Right lobe of liver (tissue), 6 donors: ENCODE results near the gene LEMD1. TPM values are rescaled to one million over a fixed set of nuclear protein-coding genes. Genes with fewer than 3 reads are reported as not detected.

Experiments
- ATAC-seq, 4 donors: fragments of 200-7000 bp; cut with Tn5 transposase; one replicate each; pipeline ENCODE4 v1.9.1; 2020; ENCODE audit warnings: mild to moderate bottlenecking in 4 of 4, moderate library complexity in 4 of 4
- DNase-seq, 3 donors: peaks; one replicate each; pipeline ENCODE4 v3.0.0-alpha.2; 2020
- H3K27ac ChIP-seq, 3 donors: fragments of 200-600 bp; one replicate each; pipeline ENCODE4 v1.8.0; 2022
- H3K27me3 ChIP-seq, 2 donors: fragments of 200-600 bp; one replicate each; pipeline ENCODE4 v1.8.0; 2022
- H3K36me3 ChIP-seq, 4 donors: fragments of 200-600 bp; sonication (generic) in 1 of 4; one replicate each; pipeline versions ENCODE4 v1.5.1 to v1.8.0; 2017 to 2022; ENCODE audit warnings: control low read depth in 1 of 4
- H3K4me1 ChIP-seq, 4 donors: fragments of 200-600 bp; sonication (generic) in 1 of 4; one replicate each; pipeline versions ENCODE4 v1.5.1 to v1.8.0; 2017 to 2022; ENCODE audit warnings: control low read depth in 1 of 4
- H3K4me3 ChIP-seq, 3 donors: fragments of 200-600 bp; one replicate each; pipeline ENCODE4 v1.8.0; 2022
- H3K9me3 ChIP-seq, 4 donors: fragments of 200-600 bp; sonication (generic) in 1 of 4; one replicate each; pipeline versions ENCODE4 v1.5.1 to v1.8.0; 2017 to 2022; ENCODE audit warnings: control low read depth in 1 of 4
- CTCF ChIP-seq, 4 donors: fragments of 200-600 bp in 3 of 4; fragments of 450-650 bp in 1 of 4; IDR thresholded peaks; one replicate each; pipeline versions ENCODE4 v1.5.1 to v1.8.0; 2016 to 2022; ENCODE audit warnings: antibody characterized with exemption in 4 of 4, mild to moderate bottlenecking in 2 of 4
- POLR2A ChIP-seq: fragments of 450-650 bp; IDR thresholded peaks from one replicate; pipeline ENCODE4 v1.6.1; 2017; ENCODE audit warnings: antibody characterized with exemption, mild to moderate bottlenecking
- WGBS: methylation state at CpG from one replicate; pipeline ENCODE4 v1.1.6; 2018; ENCODE audit warnings: low coverage, low lambda C conversion rate; ENCODE audit not compliant: insufficient coverage; ENCODE audit errors: missing lambda C conversion rate; 5-methylcytosine and 5-hydroxymethylcytosine counted together
- intact Hi-C, 2 donors: fragments of 100-400 bp; cut with DNase I; formaldehyde crosslinking; loops; one replicate each; pipeline versions ENCODE4 v1.11.2 to v1.14.1; 2022
- total RNA-seq, 6 experiments: library from RNA; depleted of rRNA in 2 of 6; stranded (reverse); fragments of >200 nt in 2 of 6; fragmentation: NEBNext Ultra II Directional in 3 of 6; extraction: Animal tissue kit (Norgen Biotek cat#: 25700) in 3 of 6; gene quantifications; one replicate each; pipeline versions ENCODE4 v1.1.0 to v1.2.4, GENCODE V29; 2016 to 2023
- donor health status: DM: no; HTN: yes; CAD: no.
- donor health status: DM: no; HTN: no; CAD: no.
- donor health status: DM: no; HTN: no; CAD: no.
- donor health status: DM: no; HTN: yes; CAD: no.
- donor health status: DM: no; HTN: yes; CAD: no.

The LEMD1 gene
- total RNA-seq, 6 experiments from 2014 or later, result not detected

- peaks cover 0 to 10% (median 2%) of the 10 kb centered on the region in 4 donors for H3K4me1 ChIP-seq
- TF ChIP-seq CTCF (IDR thresholded peaks at IDR 0.05) (no peak), POLR2A (no peak)
- no peaks in the 10 kb centered on the region for H3K9me3 ChIP-seq
- DNase-seq (peak in 1 of 3 donors; percentile 39), ATAC-seq (peak; percentile 48 to 66 (median 64))
- peaks cover 3 to 31% of the 10 kb centered on the region in 2 donors for H3K27me3 ChIP-seq
- intact Hi-C loops, result no loop called here
- H3K4me3 ChIP-seq, result no peak overlapping the region
- H3K27ac ChIP-seq, result no peak overlapping the region
- 55% methylated on average over 6 of the region's 6 CpGs for WGBS
- no peaks in the 10 kb centered on the region for H3K36me3 ChIP-seq
Measured at GRCh38 chr1:205458777-205459566, 37.1 kb upstream of the LEMD1 start.

GRCh38 chr1:205456868-205457745 lies 35.3 kb upstream of the LEMD1 start:
- intact Hi-C loops, result no loop called here
- no peak for TF ChIP-seq POLR2A
- no peak for TF ChIP-seq CTCF (IDR thresholded peaks at IDR 0.05)
- H3K27me3 ChIP-seq, result peaks cover 3 to 35% of the 10 kb centered on the region in 2 donors
- WGBS, result 1% methylated on average over 27 of the region's 74 CpGs
- DNase-seq (no peak), ATAC-seq (no peak)
- no peaks in the 10 kb centered on the region for H3K9me3 ChIP-seq
- no peak overlapping the region for H3K4me3 ChIP-seq
- peaks cover 0 to 10% (median 2%) of the 10 kb centered on the region in 4 donors for H3K4me1 ChIP-seq
- H3K36me3 ChIP-seq, result no peaks in the 10 kb centered on the region
- no peak overlapping the region for H3K27ac ChIP-seq

GRCh38 chr1:205456383-205456867 lies 34.6 kb upstream of the LEMD1 start:
- Histone ChIP-seq H3K9me3 (no peaks in the 10 kb centered on the region), H3K27me3 (peaks cover 3 to 35% of the 10 kb centered on the region in 2 donors), H3K4me3 (no peak overlapping the region), H3K27ac (no peak overlapping the region), H3K36me3 (no peaks in the 10 kb centered on the region), H3K4me1 (peaks cover 0 to 10% (median 2%) of the 10 kb centered on the region in 4 donors)
- intact Hi-C loops, result no loop called here
- TF ChIP-seq POLR2A, result no peak
- no peak for TF ChIP-seq CTCF (IDR thresholded peaks at IDR 0.05)
- DNase-seq, result no peak
- 0% methylated on average over 2 of the region's 47 CpGs for WGBS
- no peak for ATAC-seq

GRCh38 chr1:205455581-205456382 lies 33.9 kb upstream of the LEMD1 start, which contains the start of gene BLACAT1:
TSS of gene BLACAT1 (minus strand) at chr1:205456045.
- Histone ChIP-seq H3K4me3 (no peak within 1 kb of the TSS), H3K9me3 (no peaks in the 10 kb centered on the region), H3K4me1 (peaks cover 0 to 10% (median 2%) of the 10 kb centered on the region in 4 donors), H3K27me3 (peaks cover 3 to 35% of the 10 kb centered on the region in 2 donors), H3K27ac (no peak within 1 kb of the TSS), H3K36me3 (no peaks in the 10 kb centered on the region)
- WGBS, result 3% methylated on average over 42 of the region's 53 CpGs
- ATAC-seq (no peak), DNase-seq (no peak)
- TF ChIP-seq CTCF (IDR thresholded peaks at IDR 0.05) (no peak), POLR2A (no peak)
- intact Hi-C loops, result no loop called here
